ENCODE measurements around the gene TMEM61. TPM values are rescaled to one million over a fixed set of nuclear protein-coding genes. Genes with fewer than 3 reads are reported as not detected.
"Not testable (repeated sequence)": the region's sequence is repeated elsewhere in the genome, so short reads cannot be mapped to it uniquely, and the experiment has no call there.

The TMEM61 gene
- total RNA-seq, 4 donors from 2014 or later, result 7.1 to 24.8 (median 8.5) TPM

GRCh38 chr1:55021942-55022546, 41.6 kb downstream of the TMEM61 start:
- Histone ChIP-seq H3K4me1 (no peaks in the 10 kb centered on the region), H3K27me3 (peaks cover 6% of the 10 kb centered on the region), H3K36me3 (no peaks in the 10 kb centered on the region), H3K9me3 (no peaks in the 10 kb centered on the region), H3K4me3 (no peak overlapping the region), H3K27ac (no peak overlapping the region)
- 42 to 100% methylated on average over 1 to 15 of the region's 15 CpGs for WGBS, 2 donors (ENCODE audit: low coverage in 1 of 2)
- in situ Hi-C loops (cut with MboI; ENCODE audit: low pct_ligation_motif_present in 1 of 4, low pct_unique_long_range_greater_than_20kb in 1 of 4, low sequenced_read_pairs in 3 of 4), result no loop called here
- DNase-seq, result peak; percentile 92
- peak; percentile 72 to 91 (median 82) for TF ChIP-seq CTCF (IDR thresholded peaks at IDR 0.05)
- no peak for TF ChIP-seq EP300 (IDR thresholded peaks at IDR 0.05; ENCODE audit: low read depth)
- intact Hi-C loops (cut with DNase I; ENCODE audit: low total_unique reads), result no loop called here

- H3K36me3 ChIP-seq; intact Hi-C loops (cut with DNase I; ENCODE audit: low total_unique reads); H3K4me3 ChIP-seq; H3K9me3 ChIP-seq; in situ Hi-C loops (cut with MboI; ENCODE audit: low pct_ligation_motif_present in 1 of 4, low pct_unique_long_range_greater_than_20kb in 1 of 4, low sequenced_read_pairs in 3 of 4); H3K27ac ChIP-seq; H3K27me3 ChIP-seq; DNase-seq; H3K4me1 ChIP-seq: not testable (repeated sequence)
- WGBS, 2 donors (ENCODE audit: low coverage in 1 of 2), result 67 to 77% methylated on average over 8 to 10 of the region's 10 CpGs
Measured at GRCh38 chr1:55024163-55024562, 43.7 kb downstream of the TMEM61 start.

GRCh38 chr1:55026682-55027081, 46.3 kb downstream of the TMEM61 start:
- H3K36me3 ChIP-seq; DNase-seq; H3K4me1 ChIP-seq; H3K27me3 ChIP-seq; H3K27ac ChIP-seq; in situ Hi-C loops (cut with MboI; ENCODE audit: low pct_ligation_motif_present in 1 of 4, low pct_unique_long_range_greater_than_20kb in 1 of 4, low sequenced_read_pairs in 3 of 4); intact Hi-C loops (cut with DNase I; ENCODE audit: low total_unique reads); H3K9me3 ChIP-seq; H3K4me3 ChIP-seq: not testable (repeated sequence)
- 57 to 79% methylated on average over 2 to 3 of the region's 3 CpGs for WGBS, 2 donors (ENCODE audit: low coverage in 1 of 2)

GRCh38 chr1:55031098-55031497, 50.7 kb downstream of the TMEM61 start:
- H3K4me1 ChIP-seq; DNase-seq; H3K36me3 ChIP-seq; in situ Hi-C loops (cut with MboI; ENCODE audit: low pct_ligation_motif_present in 1 of 4, low pct_unique_long_range_greater_than_20kb in 1 of 4, low sequenced_read_pairs in 3 of 4); H3K27me3 ChIP-seq; H3K4me3 ChIP-seq; H3K27ac ChIP-seq; intact Hi-C loops (cut with DNase I; ENCODE audit: low total_unique reads); H3K9me3 ChIP-seq: not testable (repeated sequence)
- 92 to 100% methylated on average over 3 to 5 of the region's 5 CpGs for WGBS, 2 donors (ENCODE audit: low coverage in 1 of 2)

- Histone ChIP-seq H3K4me1 (peaks cover 0 to 9% (median 3%) of the 10 kb centered on the region in 4 donors), H3K27me3 (peaks cover 23% of the 10 kb centered on the region), H3K9me3 (no peaks in the 10 kb centered on the region), H3K27ac (no peak overlapping the region), H3K4me3 (no peak overlapping the region), H3K36me3 (no peaks in the 10 kb centered on the region)
- TF ChIP-seq CTCF (IDR thresholded peaks at IDR 0.05), result no peak
- TF ChIP-seq POLR2AphosphoS5 (IDR thresholded peaks at IDR 0.05), result no peak
- no peak for TF ChIP-seq EP300 (IDR thresholded peaks at IDR 0.05; ENCODE audit: low read depth)
- no peak for TF ChIP-seq POLR2A (IDR thresholded peaks at IDR 0.05)
- intact Hi-C loops (cut with DNase I; ENCODE audit: low total_unique reads), result no loop called here
- WGBS, 2 donors (ENCODE audit: low coverage in 1 of 2), result 91% methylated on average over 7 of the region's 7 CpGs
- no peak for DNase-seq
- in situ Hi-C loops (cut with MboI; ENCODE audit: low pct_ligation_motif_present in 1 of 4, low pct_unique_long_range_greater_than_20kb in 1 of 4, low sequenced_read_pairs in 3 of 4), result no loop called here
Measured at GRCh38 chr1:55033265-55033614, 52.8 kb downstream of the TMEM61 start.

GRCh38 chr1:55034476-55035133, 54.2 kb downstream of the TMEM61 start:
- Histone ChIP-seq H3K27ac (no peak overlapping the region), H3K4me1 (peaks cover 0 to 16% (median 10%) of the 10 kb centered on the region in 4 donors), H3K27me3 (peaks cover 33% of the 10 kb centered on the region), H3K4me3 (no peak overlapping the region), H3K9me3 (no peaks in the 10 kb centered on the region), H3K36me3 (no peaks in the 10 kb centered on the region)
- 70 to 80% methylated on average over 1 to 6 of the region's 6 CpGs for WGBS, 2 donors (ENCODE audit: low coverage in 1 of 2)
- in situ Hi-C loops (cut with MboI; ENCODE audit: low pct_ligation_motif_present in 1 of 4, low pct_unique_long_range_greater_than_20kb in 1 of 4, low sequenced_read_pairs in 3 of 4) (no loop called here), intact Hi-C loops (cut with DNase I; ENCODE audit: low total_unique reads) (no loop called here)
- TF ChIP-seq CTCF (IDR thresholded peaks at IDR 0.05) (no peak), EP300 (IDR thresholded peaks at IDR 0.05; ENCODE audit: low read depth) (no peak), POLR2A (IDR thresholded peaks at IDR 0.05) (no peak), POLR2AphosphoS5 (IDR thresholded peaks at IDR 0.05) (no peak)
- DNase-seq, result no peak
